Gastroesophageal sphincter (tissue), 3 donors: ENCODE data around the gene HS3ST4.

ENCODE experiments used
- POLR2A ChIP-seq, 2 donors: fragments of 450-650 bp; IDR thresholded peaks; one replicate each; pipeline ENCODE4 v1.6.1; 2017; ENCODE audit warnings: antibody characterized with exemption in 2 of 2, mild to moderate bottlenecking in 2 of 2, moderate library complexity in 1 of 2
- POLR2AphosphoS5 ChIP-seq: sonication (generic); formaldehyde crosslinking; IDR thresholded peaks from one replicate; pipeline ENCODE4 v1.6.1; 2017; ENCODE audit warnings: antibody characterized with exemption
- TF ChIP-seq, protein P1 (sequence below), 4 experiments: fragments of 200-600 bp in 2 of 4; fragments of 450-650 bp in 2 of 4; sonication (generic) in 1 of 4; IDR thresholded peaks; one replicate each; pipeline ENCODE4 v1.5.1; 2017 to 2019; ENCODE audit warnings: antibody characterized with exemption in 4 of 4, mild to moderate bottlenecking in 2 of 4, moderate library complexity in 2 of 4

DNA sequence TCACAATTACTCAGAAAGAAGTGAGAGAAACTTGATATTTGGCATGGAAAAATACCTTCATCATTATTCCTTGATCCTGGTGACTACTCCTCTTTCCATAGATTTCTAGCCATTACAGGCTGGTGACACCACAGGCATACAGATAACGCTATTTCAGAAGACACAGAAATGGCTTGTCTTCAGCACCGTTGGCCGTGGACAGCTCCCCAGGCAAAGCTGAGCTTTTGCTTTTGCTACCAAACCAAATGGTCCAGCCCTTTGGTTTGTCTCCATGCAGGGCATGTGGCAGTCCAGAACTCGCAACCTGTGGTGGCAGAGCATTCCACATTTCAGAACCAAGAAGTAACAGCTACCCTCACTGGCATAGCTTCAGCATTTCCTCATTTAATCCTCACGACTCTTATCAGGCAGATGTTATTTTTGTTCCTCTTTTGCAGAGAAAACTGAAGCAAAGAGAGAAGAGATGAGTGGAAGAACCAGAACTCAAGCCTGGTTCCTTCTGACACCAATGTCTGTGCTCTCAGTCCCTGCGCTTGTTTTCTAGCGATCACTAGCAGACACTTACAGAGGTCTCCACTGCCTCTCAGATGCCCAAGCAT lies 55.5 kb downstream of the HS3ST4 start:
- TF ChIP-seq, protein P1, sequence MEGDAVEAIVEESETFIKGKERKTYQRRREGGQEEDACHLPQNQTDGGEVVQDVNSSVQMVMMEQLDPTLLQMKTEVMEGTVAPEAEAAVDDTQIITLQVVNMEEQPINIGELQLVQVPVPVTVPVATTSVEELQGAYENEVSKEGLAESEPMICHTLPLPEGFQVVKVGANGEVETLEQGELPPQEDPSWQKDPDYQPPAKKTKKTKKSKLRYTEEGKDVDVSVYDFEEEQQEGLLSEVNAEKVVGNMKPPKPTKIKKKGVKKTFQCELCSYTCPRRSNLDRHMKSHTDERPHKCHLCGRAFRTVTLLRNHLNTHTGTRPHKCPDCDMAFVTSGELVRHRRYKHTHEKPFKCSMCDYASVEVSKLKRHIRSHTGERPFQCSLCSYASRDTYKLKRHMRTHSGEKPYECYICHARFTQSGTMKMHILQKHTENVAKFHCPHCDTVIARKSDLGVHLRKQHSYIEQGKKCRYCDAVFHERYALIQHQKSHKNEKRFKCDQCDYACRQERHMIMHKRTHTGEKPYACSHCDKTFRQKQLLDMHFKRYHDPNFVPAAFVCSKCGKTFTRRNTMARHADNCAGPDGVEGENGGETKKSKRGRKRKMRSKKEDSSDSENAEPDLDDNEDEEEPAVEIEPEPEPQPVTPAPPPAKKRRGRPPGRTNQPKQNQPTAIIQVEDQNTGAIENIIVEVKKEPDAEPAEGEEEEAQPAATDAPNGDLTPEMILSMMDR (IDR thresholded peaks at IDR 0.05): no peak
- TF ChIP-seq POLR2AphosphoS5 (no peak), POLR2A (IDR thresholded peaks at IDR 0.05) (no peak)
